A549 treated with DMSO at 1 μM for 4 hours (cell line): ENCODE measurements around the gene OR8D4. TPM values are rescaled to one million over a fixed set of nuclear protein-coding genes. Genes with fewer than 3 reads are reported as not detected.

Source experiments
- total RNA-seq: library from RNA; stranded (reverse); fragments of 200-300 nt; extraction: Qiagen RNA extraction; gene quantifications from 5 replicates; pipeline ENCODE4 v1.2.3, GENCODE V29; 2022; ENCODE audit warnings: low read depth

Gene OR8D4
- not detected in 5 replicates for total RNA-seq

GRCh38 chr11:123901867-123902266 lies at the start of gene OR8D4:
OR8D4 (plus strand) TSS chr11:123902167; CDS start chr11:123906432, 4,265 bp downstream.

GRCh38 chr11:123885570-123885969 lies 16.4 kb upstream of the OR8D4 start, which contains the start of gene TMEM225:
TMEM225 (minus strand) TSS chr11:123885670; CDS start chr11:123885425, 245 bp downstream.

GRCh38 chr11:123939317-123939716 lies 37.4 kb downstream of the OR8D4 start, which contains the start of gene OR4D5:
OR4D5 (plus strand) TSS chr11:123939617; CDS start chr11:123939617, 0 bp downstream.

GRCh38 chr11:123943738-123944137 lies 41.8 kb downstream of the OR8D4 start, which contains the start of gene OR6T1:
OR6T1 (minus strand) TSS chr11:123943838; CDS start chr11:123943838, 0 bp downstream.

Other genes with a start within 250 kb of the OR8D4 start
- 0.10 to 0.25 TPM (median 0.15 TPM) in 5 replicates for gene SCN3B, start 247.5 kb upstream of the OR8D4 start, total RNA-seq
- 10.1 to 11.7 TPM (median 10.9 TPM) in 5 replicates for gene ZNF202, start 160.5 kb upstream of the OR8D4 start, total RNA-seq
- gene OR6X1, start 147.6 kb upstream of the OR8D4 start, total RNA-seq = not detected in 5 replicates
- gene OR6M1, start 95.8 kb upstream of the OR8D4 start, total RNA-seq = not detected in 5 replicates
- not detected in 5 replicates for gene TMEM225, start 16.5 kb upstream of the OR8D4 start, total RNA-seq
- not detected in 5 replicates for gene OR4D5, start 37.5 kb downstream of the OR8D4 start, total RNA-seq
- gene OR6T1, start 41.7 kb downstream of the OR8D4 start, total RNA-seq = not detected in 5 replicates
- not detected in 5 replicates for gene OR10S1, start 75.6 kb downstream of the OR8D4 start, total RNA-seq
- gene OR10G6, start 93.0 kb downstream of the OR8D4 start, total RNA-seq = not detected in 5 replicates
- gene OR10G4, start 110.8 kb downstream of the OR8D4 start, total RNA-seq = not detected in 5 replicates
- gene OR10G9, start 120.8 kb downstream of the OR8D4 start, total RNA-seq = not detected in 5 replicates
- not detected in 5 replicates for gene OR10G8, start 124.6 kb downstream of the OR8D4 start, total RNA-seq
- gene OR10G7, start 139.2 kb downstream of the OR8D4 start, total RNA-seq = not detected in 5 replicates
- 0.20 to 0.37 TPM (median 0.29 TPM) in 5 replicates for gene VWA5A, start 213.3 kb downstream of the OR8D4 start, total RNA-seq